SU-DHL-6 (cell line): Measurements from ENCODE around the gene IGIP.

ENCODE experiments used
- EZH2phosphoT487 ChIP-seq: fragments of 200-600 bp; sonication (generic), shearing (Covaris generic); conservative IDR thresholded peaks from 2 replicates; pipeline ENCODE4 v1.6.1; 2018; ENCODE audit warnings: mild to moderate bottlenecking, antibody characterized with exemption, low read length, moderate library complexity, mixed read lengths
- TF ChIP-seq, protein P1 (sequence below): fragments of 200-600 bp; sonication (generic); IDR thresholded peaks from one replicate; pipeline ENCODE4 v1.5.1; 2017; ENCODE audit warnings: antibody characterized with exemption, mild to moderate bottlenecking, low read length, moderate library complexity; ENCODE audit not compliant: insufficient read depth, poor library complexity, severe bottlenecking

DNA sequence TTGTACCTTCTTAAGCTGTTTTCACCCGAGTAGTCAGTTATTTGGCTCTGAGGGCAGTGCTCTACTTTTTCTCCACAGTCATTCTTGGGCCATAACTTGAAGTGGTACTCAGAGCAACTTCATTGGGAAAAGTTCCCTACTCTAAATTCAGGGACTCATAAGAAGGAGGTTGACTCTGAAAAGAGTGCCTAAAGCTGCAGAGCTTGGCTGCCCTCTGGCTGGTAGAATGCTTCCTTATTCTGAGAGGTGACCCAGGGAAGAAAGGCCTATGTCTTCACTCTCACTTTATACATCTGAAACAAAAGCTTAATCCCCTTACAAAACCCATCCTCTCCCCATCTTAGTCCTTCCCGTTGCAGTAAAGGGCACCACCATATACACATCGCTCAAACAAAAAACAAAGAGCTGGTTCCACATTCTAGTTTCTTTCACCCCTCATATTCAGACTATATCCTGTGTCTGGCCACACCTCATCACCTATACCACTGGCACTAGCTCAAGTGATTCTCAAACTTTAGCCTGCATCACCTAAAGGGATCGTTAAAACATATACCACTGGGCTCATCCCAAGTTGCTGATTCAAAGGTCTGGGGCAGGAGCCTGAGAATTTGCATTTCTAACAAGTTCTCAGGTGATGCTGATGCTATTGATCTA is 7.9 kb downstream of the IGIP start:
- TF ChIP-seq, protein P1, sequence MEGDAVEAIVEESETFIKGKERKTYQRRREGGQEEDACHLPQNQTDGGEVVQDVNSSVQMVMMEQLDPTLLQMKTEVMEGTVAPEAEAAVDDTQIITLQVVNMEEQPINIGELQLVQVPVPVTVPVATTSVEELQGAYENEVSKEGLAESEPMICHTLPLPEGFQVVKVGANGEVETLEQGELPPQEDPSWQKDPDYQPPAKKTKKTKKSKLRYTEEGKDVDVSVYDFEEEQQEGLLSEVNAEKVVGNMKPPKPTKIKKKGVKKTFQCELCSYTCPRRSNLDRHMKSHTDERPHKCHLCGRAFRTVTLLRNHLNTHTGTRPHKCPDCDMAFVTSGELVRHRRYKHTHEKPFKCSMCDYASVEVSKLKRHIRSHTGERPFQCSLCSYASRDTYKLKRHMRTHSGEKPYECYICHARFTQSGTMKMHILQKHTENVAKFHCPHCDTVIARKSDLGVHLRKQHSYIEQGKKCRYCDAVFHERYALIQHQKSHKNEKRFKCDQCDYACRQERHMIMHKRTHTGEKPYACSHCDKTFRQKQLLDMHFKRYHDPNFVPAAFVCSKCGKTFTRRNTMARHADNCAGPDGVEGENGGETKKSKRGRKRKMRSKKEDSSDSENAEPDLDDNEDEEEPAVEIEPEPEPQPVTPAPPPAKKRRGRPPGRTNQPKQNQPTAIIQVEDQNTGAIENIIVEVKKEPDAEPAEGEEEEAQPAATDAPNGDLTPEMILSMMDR, result no peak
- no peak for TF ChIP-seq EZH2phosphoT487
